Mammary epithelial cell (primary cell): ENCODE measurements around the gene TRAF4.
"Not testable (repeated sequence)": the region's sequence is repeated elsewhere in the genome, so short reads cannot be mapped to it uniquely, and the experiment has no call there.

Experiments
- CTCF ChIP-seq, 2 donors: IDR thresholded peaks in 1 of 2; conservative IDR thresholded peaks in 1 of 2; 2 replicates each; pipeline ENCODE4 v1.5.1; 2011 to 2012; ENCODE audit warnings: inconsistent platforms in 2 of 2, low read length in 2 of 2, mild to moderate bottlenecking in 2 of 2, control low read depth in 1 of 2, low read depth in 1 of 2; ENCODE audit not compliant: insufficient read depth in 1 of 2; ENCODE audit errors: extremely low read depth in 1 of 2
- EZH2 ChIP-seq: IDR thresholded peaks from 2 replicates; pipeline ENCODE4 v1.6.1; 2012; ENCODE audit warnings: low read length, inconsistent platforms, borderline replicate concordance

- TF ChIP-seq CTCF (conservative IDR thresholded peaks at IDR 0.05 in 1 of 2, IDR thresholded peaks at IDR 0.05 in 1 of 2; ENCODE audit: extremely low read depth in 1 of 2, insufficient read depth in 1 of 2, low read depth in 1 of 2, low read length in 2 of 2); EZH2: not testable (repeated sequence)
Observed at GRCh38 chr17:28723836-28724499, 19.8 kb upstream of the TRAF4 start.
